ENCODE results near the gene TUBA3C. TPM values are rescaled to one million over a fixed set of nuclear protein-coding genes. Genes with fewer than 3 reads are reported as not detected.
"Not testable (repeated sequence)": the region's sequence is repeated elsewhere in the genome, so short reads cannot be mapped to it uniquely, and the experiment has no call there.

The TUBA3C gene
- not detected in 2 replicates for total RNA-seq (2014; rRNA removed; shearing (Covaris generic))

DNA sequence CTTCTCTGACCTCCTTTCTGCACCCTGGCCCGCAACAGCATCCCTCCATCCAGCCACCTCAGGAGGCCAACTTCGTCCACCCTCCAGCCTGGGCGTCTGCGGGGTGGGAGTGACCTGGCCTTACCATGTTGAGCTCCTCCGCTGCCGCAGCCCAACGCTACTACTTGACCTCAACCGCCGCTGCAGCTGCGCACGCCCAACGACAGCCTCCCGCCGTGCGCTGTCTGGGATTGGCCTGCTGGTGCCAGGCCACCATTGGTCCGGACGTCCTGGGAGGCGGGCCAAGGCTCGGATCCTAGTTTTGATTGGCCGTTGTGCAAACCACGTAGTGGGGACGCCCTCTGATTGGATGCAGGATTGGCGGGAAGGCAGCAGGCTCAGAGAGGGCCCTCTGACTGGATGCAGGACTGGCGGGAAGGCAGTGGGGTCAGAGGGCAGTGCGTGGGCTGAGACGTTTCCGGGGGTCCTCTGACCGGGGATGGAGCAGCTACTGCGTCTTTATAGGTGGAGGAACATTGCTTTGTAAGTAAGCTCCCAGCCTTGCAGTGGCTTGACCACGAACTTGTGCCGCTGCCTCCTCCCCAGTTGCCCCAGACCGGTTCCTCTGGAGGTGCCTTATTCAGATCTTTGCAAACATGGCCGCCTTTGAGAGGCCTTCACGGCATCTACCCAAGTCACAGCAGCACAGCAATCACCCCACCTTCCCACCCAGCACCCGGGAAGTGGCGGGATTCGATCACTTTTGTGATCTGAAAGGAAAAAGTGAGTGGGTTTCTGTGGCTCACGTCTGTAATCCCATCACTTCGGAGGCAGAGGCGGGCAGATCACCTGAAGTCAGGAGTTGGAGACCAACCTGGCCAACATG lies at the start of gene TUBA3C:
Gene TUBA3C (minus strand): TSS at position 204 of the 865 bp plus-strand sequence. CDS start 77 bp downstream, at position 127.
- DNase-seq (ENCODE audit: low spot score), result no peak

DNA sequence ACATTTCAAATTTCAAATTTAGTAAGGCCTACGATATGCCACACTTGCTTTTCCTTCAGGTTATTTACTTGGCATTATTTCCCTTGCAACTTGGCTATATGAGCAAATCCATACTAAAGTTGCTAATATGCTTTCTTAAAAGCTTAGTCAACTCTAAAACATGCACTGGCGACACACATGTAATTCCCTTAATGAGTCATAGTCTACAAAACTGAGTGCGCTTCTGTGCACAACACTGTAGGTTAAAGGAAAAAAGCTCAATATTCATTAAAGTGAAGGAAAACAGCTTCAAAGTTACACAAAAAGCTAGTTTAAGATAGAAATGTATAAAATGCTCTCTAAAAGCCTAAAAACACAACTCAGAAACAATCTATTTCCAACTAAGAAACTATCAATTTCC lies 25.8 kb upstream of the TUBA3C start:
- DNase-seq (ENCODE audit: low spot score); in situ Hi-C loops (cut with HindIII; ENCODE audit: low sequenced_read_pairs): not testable (repeated sequence)

More for the DNA sequence above, at the start of gene TUBA3C:
- in situ Hi-C loops (cut with HindIII; ENCODE audit: low sequenced_read_pairs), result no loop called here

DNA sequence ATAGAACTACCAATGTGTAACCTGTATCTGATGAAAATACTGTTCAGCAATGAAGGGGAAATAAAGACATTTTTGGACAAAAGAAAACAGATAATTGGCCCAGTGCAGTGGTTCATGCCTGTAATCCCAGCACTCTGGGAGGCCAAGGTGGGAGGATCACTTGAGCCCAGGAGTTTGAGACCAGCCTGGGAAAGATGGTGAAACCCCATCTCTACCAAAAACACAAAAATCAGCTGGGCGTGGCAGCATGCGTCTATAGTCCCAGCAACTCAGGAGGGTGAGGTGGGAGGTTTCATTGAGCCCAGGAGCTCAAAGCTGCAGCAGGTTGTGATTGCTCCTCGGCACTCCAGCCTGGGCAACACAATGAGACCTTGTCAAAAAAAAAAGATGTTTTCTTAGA lies 11.0 kb upstream of the TUBA3C start:
- in situ Hi-C loops (cut with HindIII; ENCODE audit: low sequenced_read_pairs); DNase-seq (ENCODE audit: low spot score): not testable (repeated sequence)

DNA sequence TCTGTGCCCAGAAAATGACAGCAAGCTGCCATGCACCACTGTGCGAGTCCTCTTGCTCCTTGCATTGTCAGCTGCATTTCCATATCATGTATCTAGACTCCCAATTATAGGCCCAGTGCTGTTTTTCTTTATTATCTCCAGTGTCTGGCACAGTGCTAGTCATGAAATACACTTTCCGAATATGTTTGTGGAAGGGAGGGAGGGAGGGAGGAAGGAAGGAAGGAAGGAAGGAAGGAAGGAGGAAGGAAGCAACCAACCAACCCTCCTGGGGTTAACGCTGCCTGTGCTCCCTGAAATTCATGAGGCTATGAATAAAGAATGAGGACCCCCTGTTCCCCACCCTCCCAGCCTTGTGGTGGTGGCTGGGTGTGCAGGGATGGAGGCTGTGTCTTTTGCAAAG lies 8.3 kb upstream of the TUBA3C start:
- in situ Hi-C loops (cut with HindIII; ENCODE audit: low sequenced_read_pairs); DNase-seq (ENCODE audit: low spot score): not testable (repeated sequence)

DNA sequence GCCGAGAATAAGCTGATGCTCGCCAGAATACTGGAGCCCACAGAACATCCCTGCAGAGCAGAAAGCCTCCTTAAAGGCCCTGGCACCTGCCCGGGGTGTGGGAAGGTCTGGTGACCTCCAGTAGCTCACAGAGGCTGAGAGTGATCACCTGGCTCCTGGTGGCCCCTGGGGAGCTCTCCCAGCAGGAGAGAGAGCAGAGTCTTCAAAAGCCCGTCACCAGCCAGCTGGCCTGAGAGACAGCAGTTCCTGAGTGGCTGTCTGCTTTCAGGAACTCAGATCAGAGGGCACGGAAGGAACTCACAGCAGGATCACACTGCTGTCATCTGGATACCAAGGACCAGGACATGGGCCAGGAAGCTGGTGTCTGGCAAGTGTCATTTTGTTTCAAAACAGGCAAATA lies 7.7 kb upstream of the TUBA3C start:
- peak; percentile 16 for DNase-seq (ENCODE audit: low spot score)
- in situ Hi-C loops (cut with HindIII; ENCODE audit: low sequenced_read_pairs), result not testable (repeated sequence)

DNA sequence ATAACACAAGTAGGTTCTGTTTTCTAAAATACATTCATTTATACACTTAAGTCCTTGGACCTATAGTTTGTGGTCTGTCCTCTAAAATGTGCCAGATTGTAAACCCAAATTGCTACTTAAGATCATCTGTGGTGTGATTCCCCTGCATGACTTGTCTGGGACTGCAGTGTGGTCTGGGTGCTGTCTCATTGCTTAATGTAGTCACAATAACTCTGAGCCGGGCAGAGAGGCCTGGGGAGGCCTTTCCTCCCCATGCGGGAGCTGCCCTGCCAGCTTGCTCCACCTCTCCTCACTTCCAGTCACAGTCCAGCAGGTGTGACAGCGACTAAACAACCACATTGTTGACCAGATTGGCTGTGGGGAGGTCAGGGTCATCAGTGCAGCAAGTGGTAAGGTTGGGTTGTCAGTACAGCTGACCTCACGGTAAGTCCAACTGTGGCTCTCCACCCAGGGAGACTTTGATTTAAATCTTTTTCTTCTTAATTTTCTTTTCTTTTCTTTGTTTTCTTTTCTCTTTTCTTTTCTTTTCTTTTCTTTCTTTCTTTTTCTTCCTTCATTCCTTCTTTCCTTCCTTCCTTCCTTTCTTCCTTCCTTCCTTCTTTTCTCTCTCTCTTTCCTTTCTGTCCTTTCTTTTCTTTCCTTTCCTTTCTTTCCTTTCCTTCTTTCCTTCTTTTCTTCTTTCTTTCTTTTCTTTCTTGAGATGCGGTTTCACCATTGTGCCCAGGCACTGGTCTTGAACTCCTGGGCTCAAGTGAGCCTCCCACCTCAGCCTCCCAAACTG lies 4.4 kb upstream of the TUBA3C start:
- in situ Hi-C loops (cut with HindIII; ENCODE audit: low sequenced_read_pairs), result no loop called here
- DNase-seq (ENCODE audit: low spot score), result no peak

DNA sequence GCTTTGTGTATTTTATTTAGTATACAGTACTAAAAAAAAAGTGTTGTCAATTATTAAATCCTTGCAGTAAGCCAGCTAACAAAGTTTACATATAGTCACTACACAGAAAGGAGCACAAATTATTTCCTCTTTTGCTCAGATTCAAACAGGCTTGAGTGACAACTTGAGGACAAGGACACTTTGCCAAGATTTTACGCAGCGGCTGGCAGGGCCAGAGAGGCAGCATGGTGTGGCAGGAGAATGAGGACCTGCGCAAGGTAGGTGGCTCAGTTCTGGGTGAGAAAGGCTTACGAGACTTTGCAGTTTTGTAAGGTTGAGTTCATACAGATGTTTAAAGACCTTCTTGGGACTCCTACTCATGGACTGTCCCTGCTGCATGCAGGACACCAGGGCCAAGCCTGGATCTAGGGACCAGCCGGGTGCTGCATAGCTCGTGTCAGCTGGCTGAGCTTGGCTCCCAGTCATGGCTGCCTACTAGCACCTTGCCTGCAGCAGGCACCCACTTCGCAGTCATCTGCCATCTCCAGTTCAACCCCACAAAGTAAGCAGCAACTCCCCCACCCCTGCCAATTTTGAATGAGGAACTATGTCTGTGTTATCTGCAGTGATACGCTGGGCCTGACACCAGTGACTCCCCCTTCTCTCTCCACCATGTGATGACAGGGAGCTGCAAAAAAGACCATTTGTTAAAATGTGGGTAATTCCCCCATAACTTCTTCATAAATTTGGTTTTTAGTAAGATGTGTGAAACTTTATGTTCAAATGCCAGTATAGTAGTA lies 3.7 kb upstream of the TUBA3C start:
- in situ Hi-C loops (cut with HindIII; ENCODE audit: low sequenced_read_pairs), result no loop called here

DNA sequence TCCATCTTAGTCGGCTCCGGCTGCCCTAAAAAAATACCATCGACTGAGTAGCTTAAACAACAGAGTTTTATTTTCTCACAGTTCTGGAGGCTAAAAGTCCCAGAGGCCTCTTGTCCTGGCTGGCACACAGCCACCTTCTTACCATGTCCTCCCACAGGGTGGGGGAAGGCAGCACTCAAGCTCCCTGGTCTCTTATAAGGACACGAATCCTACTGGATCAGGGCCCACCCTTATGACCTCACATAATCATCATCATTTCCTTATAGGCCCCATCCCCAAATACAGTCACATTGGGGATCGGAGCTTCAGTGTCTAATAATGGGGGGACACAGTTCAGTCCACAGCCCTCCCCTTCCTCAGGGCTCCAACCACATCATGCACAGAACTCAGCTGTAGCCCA lies 2.6 kb upstream of the TUBA3C start:
- DNase-seq (ENCODE audit: low spot score), result no peak
- in situ Hi-C loops (cut with HindIII; ENCODE audit: low sequenced_read_pairs), result no loop called here

More for the DNA sequence above, 3.7 kb upstream of the TUBA3C start:
- DNase-seq (ENCODE audit: low spot score), result no peak

DNA sequence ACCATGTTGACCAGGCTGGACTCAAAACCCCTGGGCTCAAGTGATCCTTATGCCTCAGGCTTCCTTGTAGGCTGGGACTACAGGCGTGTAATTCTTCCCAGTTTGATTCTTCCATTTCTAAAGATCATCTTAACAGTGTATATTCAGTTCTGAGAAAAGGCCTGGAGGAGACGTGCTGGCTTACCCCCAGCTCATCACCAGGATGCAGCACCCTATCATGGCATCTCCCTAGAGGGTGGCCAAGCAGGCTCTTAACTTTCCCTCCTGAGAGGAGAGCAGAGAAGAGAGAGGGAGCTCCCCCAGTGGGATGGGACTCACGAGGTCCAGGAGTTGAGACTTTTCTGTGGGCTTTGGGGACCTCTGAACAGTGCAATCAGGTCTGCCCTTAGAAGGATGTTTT lies 2.1 kb upstream of the TUBA3C start:
- in situ Hi-C loops (cut with HindIII; ENCODE audit: low sequenced_read_pairs), result no loop called here
- DNase-seq (ENCODE audit: low spot score), result no peak

DNA sequence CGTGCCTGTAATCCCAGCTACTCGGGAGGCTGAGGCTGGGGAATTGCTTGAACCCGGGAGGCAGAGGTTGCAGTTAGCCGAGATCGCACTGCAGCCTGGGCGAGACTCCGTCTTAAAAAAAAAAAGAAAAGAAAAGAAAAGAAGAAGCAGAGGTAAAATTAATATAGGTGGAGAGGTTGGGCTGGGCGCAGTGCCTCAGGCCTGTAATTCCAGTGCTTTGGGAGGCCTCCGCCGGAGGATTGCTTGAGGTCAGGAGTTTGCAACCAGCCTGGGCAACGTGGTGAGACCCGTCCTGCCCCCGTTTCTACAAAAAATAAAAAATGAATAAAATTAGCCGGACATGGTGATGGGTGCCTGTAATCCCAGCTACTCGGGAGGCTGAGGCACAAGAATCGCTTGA lies 912 bp upstream of the TUBA3C start:
- in situ Hi-C loops (cut with HindIII; ENCODE audit: low sequenced_read_pairs), result no loop called here
- no peak for DNase-seq (ENCODE audit: low spot score)

DNA sequence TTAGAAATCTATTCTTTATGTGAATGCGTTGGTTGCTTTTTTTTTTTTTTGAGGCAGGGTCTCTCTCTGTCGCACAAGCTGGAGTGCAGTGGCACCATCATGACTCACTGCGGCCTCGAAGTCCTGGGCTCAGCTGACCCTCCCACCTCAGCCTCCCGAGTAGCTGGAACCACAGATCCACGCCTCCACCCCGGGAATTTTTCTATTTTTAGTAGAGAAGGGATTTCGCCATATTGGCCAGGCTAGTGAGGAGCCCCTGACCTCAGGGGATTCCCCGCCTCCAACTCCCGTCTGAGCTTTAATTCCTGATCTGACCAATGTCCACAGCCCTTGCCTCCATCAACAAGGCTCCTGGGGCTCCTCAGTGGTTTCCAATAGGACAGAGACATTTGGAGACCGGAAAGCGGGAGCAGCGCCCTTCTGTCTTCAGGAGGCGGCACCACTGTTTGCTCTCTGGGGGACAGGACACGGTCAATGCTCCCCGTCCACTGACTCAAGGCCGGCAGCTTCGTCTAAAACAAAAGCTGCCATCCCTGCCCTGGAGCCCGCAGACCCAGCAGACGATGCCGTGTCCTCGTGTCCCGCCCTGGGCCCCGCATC lies 503 bp downstream of the TUBA3C start:
- in situ Hi-C loops (cut with HindIII; ENCODE audit: low sequenced_read_pairs), result no loop called here
- no peak for DNase-seq (ENCODE audit: low spot score)

DNA sequence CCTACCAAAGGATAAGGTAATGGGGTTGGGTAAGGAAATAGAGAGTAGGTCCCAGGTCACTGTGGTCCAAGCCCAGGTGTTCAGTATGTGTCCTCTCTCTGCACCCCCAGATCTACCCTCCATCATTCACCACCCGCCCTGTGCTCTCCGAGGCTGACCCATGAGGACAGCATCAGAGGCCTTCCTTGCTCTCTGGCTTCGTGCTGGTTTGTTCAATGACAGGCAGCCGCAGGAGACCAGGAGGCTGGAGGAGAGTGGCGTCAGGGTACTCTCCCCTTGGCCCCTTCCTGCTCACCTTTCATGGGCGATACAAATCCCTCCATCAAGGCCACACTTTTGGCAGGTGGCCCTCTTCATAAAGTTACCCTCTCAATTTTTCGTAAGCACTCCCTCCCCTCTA lies 1.7 kb downstream of the TUBA3C start:
- no peak for DNase-seq (ENCODE audit: low spot score)
- in situ Hi-C loops (cut with HindIII; ENCODE audit: low sequenced_read_pairs), result no loop called here

DNA sequence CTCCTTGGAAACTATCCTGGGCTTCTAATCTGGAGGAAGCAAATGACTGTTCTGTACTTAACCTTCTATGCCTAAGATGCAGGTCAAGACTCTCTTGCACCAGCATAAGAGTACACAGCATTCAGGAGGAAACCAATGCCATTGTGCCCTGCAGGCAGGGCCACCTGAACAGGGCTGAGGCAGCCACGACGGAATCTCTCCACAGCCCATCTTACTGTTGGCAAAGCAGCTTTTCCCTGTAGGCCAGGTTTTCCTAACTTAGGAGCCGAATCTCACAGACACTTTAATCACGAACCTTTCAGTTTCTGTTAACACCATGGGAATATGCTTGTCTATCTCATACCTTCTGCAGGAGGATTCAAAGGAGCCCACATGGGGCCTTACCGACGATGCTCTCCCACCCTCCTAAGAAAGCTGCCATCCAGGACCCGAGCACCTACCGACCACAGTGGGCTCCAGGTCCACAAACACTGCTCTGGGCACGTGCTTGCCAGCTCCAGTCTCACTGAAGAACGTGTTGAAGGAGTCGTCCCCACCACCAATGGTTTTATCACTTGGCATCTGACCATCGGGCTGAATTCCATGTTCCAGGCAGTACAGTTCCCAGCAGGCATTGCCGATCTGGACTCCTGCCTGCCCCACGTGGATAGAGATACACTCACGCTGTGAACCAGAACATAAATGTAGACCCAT lies 2.6 kb downstream of the TUBA3C start:
- in situ Hi-C loops (cut with HindIII; ENCODE audit: low sequenced_read_pairs), result no loop called here
- peak; percentile 30 for DNase-seq (ENCODE audit: low spot score)

DNA sequence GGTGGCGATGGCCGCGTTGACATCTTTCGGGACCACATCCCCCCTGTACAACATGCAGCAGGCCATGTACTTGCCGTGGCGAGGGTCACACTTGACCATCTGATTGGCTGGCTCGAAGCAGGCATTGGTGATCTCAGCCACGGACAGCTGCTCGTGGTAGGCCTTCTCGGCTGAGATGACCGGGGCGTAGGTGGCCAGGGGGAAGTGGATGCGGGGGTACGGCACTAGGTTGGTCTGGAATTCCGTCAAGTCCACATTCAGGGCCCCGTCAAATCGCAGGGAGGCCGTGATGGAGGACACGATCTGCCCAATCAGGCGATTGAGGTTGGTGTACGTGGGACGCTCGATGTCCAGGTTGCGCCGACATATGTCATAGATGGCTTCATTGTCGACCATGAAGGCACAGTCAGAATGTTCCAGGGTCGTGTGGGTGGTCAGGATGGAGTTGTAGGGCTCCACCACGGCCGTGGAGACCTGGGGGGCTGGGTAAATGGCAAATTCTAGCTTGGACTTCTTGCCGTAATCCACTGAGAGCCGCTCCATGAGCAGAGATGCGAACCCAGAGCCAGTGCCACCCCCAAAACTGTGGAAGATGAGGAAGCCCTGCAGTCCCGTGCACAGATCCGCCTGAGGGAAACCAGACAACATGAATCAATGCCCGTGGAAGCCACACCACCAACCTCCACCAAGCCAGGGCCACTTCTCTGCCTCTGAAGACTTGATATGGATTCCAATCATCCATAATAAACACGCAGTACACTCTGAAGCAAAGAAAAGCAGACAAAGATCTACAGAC lies 4.4 kb downstream of the TUBA3C start:
- in situ Hi-C loops (cut with HindIII; ENCODE audit: low sequenced_read_pairs); DNase-seq (ENCODE audit: low spot score): not testable (repeated sequence)

DNA sequence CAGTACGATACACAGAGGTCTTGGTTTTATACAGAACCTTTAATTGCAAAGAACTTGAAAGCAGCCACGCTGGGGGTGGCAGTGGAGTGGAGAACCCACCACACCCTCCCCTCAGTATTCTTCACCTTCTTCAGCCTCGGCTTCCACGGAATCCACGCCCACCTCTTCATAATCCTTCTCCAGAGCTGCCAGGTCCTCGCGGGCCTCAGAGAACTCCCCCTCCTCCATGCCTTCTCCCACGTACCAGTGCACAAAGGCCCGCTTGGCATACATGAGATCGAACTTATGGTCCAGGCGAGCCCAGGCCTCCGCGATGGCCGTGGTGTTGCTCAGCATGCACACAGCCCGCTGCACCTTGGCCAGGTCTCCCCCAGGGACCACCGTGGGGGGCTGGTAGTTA lies 7.9 kb downstream of the TUBA3C start:
- DNase-seq (ENCODE audit: low spot score), result no peak
- in situ Hi-C loops (cut with HindIII; ENCODE audit: low sequenced_read_pairs), result loop anchor here (5.0 kb wide), 1 partner anchor 41 kb away; no protein-coding TSS in a partner anchor

DNA sequence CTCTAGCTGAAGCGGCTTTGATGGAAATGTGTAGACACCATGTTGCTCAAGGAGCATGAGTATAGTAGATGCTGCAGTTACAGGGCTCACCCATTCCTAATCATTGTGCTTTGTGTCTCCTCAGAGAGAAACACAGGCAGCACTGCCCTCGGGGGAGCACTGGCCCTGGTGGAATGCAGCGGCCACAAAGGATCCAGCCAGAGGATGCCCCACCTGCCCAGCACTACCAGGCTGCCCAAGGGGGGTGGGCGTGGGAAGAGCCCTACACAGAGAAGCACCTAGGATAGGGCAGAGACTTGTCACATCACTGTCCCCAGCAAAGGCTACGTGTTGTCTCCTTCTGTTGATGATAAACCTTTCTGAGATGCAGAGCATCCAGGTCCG lies 9.0 kb downstream of the TUBA3C start:
- in situ Hi-C loops (cut with HindIII; ENCODE audit: low sequenced_read_pairs), result loop anchor here (5.0 kb wide), 1 partner anchor 40 kb away; no protein-coding TSS in a partner anchor
- no peak for DNase-seq (ENCODE audit: low spot score)

DNA sequence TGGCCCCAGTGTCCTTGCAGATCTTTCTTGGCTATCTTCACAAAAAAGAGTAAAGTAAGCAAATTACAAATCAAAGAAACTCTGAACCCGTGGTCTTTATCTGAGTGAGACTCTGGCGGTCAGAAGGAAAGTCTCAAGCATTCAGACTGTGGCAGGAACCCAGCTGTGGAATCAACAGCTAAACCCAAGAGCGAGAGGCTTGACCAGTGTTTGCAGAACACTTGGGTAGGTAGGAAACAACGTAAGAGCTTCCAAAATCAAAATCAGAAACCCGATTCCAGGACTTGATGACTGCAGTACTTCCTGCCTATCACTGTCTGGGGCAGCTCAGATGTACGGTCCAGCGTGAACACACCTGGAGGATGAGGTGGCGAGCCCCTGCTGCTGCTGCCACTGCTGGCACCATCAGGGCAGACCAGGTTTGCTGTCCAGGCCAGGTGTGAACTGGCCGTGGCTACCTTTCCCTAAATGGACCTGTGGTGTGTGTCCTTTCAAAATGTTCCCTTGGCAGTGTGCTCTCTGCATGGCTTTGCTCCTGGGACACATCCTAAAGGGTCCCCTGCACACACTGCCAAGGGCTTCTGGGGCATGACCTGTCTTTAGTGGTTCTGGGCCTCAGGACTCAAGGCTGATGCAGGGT lies 9.5 kb downstream of the TUBA3C start:
- DNase-seq (ENCODE audit: low spot score), result no peak
- in situ Hi-C loops (cut with HindIII; ENCODE audit: low sequenced_read_pairs), result loop anchor here (5.0 kb wide), 1 partner anchor 40 kb away; no protein-coding TSS in a partner anchor

Measured in G401 (cell line).